OCI-LY3 (cell line): Measurements from ENCODE around the gene CDHR3.

Source experiments
- EZH2phosphoT487 ChIP-seq: fragments of 200-600 bp; shearing (Covaris generic); IDR thresholded peaks from 2 replicates; pipeline ENCODE4 v1.6.1; 2018; ENCODE audit warnings: antibody characterized with exemption, mixed run types, low read depth
- TF ChIP-seq, protein P1 (sequence below): fragments of 200-600, 300-600 bp; sonication (generic); IDR thresholded peaks from 2 replicates; pipeline ENCODE4 v1.5.1; 2014; ENCODE audit warnings: antibody characterized with exemption, low read length, low read depth

DNA sequence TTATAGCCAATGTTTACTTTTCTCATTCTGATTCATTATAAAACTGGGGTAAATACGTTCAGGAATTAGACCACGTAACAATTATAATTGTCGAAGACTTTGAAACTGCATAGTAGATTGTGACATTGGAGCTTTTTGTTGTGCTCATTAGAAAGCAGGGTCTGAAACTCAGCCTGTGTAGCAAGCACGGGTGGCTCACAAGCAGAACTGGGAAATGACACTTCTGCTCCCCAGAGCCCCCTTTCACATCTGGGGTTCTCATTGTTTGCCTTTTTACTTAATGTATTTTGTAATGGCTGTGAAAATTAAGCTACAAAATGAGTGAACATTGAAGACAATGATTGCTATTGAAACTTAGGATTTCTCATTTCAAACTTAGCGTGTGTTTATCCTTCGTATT is 72.9 kb downstream of the CDHR3 start:
- TF ChIP-seq, protein P1, sequence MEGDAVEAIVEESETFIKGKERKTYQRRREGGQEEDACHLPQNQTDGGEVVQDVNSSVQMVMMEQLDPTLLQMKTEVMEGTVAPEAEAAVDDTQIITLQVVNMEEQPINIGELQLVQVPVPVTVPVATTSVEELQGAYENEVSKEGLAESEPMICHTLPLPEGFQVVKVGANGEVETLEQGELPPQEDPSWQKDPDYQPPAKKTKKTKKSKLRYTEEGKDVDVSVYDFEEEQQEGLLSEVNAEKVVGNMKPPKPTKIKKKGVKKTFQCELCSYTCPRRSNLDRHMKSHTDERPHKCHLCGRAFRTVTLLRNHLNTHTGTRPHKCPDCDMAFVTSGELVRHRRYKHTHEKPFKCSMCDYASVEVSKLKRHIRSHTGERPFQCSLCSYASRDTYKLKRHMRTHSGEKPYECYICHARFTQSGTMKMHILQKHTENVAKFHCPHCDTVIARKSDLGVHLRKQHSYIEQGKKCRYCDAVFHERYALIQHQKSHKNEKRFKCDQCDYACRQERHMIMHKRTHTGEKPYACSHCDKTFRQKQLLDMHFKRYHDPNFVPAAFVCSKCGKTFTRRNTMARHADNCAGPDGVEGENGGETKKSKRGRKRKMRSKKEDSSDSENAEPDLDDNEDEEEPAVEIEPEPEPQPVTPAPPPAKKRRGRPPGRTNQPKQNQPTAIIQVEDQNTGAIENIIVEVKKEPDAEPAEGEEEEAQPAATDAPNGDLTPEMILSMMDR: no peak
- TF ChIP-seq EZH2phosphoT487: no peak
